Endothelial cell of umbilical vein (primary cell): ENCODE data around the gene L1CAM. TPM values are rescaled to one million over a fixed set of nuclear protein-coding genes. Genes with fewer than 3 reads are reported as not detected.

Source experiments
- BruUV-seq: library from RNA; stranded (reverse); fragments of 400-500 nt; replicated peaks from 2 replicates; lab custom pipeline; 2021; lab: Mats Ljungman, UMichigan
- CTCF ChIA-PET: fragments of 300-600, 350-600 bp; sonication (Branson Sonifier 250); formaldehyde crosslinking; loops from one replicate; lab custom pipeline; 2021; ENCODE audit warnings: antibody characterized with exemption, inconsistent platforms; lab: Charles Lee
- POLR2A ChIA-PET: fragments of 300-600, 350-600 bp; sonication (Branson Sonifier 250); formaldehyde crosslinking; loops from one replicate; lab custom pipeline; 2021; ENCODE audit warnings: antibody characterized with exemption, inconsistent platforms; lab: Charles Lee
- DNase-seq: peaks from one replicate; pipeline ENCODE4 v3.0.0-alpha.2; 2011; ENCODE audit warnings: low read depth, low spot score
- FAIRE-seq: peaks from 2 replicates; lab custom pipeline; 2011; peaks lifted over from hg19 to GRCh38; lab: Jason Lieb, UNC
- H2AFZ ChIP-seq: 2 replicates; pipeline ENCODE4 v1.6.0; 2012; ENCODE audit warnings: low read depth, low read length, control low read depth, inconsistent platforms
- H3K27ac ChIP-seq: 2 replicates; pipeline ENCODE4 v1.5.1; 2011; ENCODE audit warnings: low read depth, mild to moderate bottlenecking, control low read depth, low read length, moderate library complexity; ENCODE audit not compliant: insufficient read depth
- H3K27me3 ChIP-seq, 2 experiments: 2 replicates each; pipeline versions ENCODE4 v1.6.0 to v1.6.1; 2011; ENCODE audit warnings: low read length in 2 of 2, mixed read lengths in 1 of 2; ENCODE audit not compliant: control insufficient read depth in 2 of 2, insufficient read depth in 2 of 2
- H3K36me3 ChIP-seq, 2 experiments: 2 replicates in 1 of 2; 3 replicates in 1 of 2; pipeline ENCODE4 v1.5.1; 2011; ENCODE audit warnings: low read length in 2 of 2, mild to moderate bottlenecking in 1 of 2, moderate library complexity in 1 of 2; ENCODE audit not compliant: control insufficient read depth in 2 of 2, insufficient read depth in 2 of 2; ENCODE audit errors: extremely low read depth in 1 of 2
- H3K4me1 ChIP-seq: 3 replicates; pipeline ENCODE4 v1.5.1; 2011; ENCODE audit warnings: mild to moderate bottlenecking, low read length; ENCODE audit not compliant: control insufficient read depth, insufficient read depth; ENCODE audit errors: extremely low read depth
- H3K4me2 ChIP-seq: 2 replicates; pipeline ENCODE4 v1.6.1; 2011; ENCODE audit warnings: low read length, control low read depth, mixed read lengths; ENCODE audit not compliant: insufficient read depth
- H3K4me3 ChIP-seq, 3 experiments: fragments of 200-600 bp in 1 of 3; sonication (generic), shearing (Covaris generic) in 1 of 3; replicated peaks in 1 of 3; 2 replicates each; pipeline ENCODE4 v1.5.1; 2011 to 2016; ENCODE audit warnings: control low read depth in 3 of 3, low read length in 3 of 3, mild to moderate bottlenecking in 2 of 3, inconsistent platforms in 1 of 3, low read depth in 1 of 3, moderate library complexity in 1 of 3; ENCODE audit not compliant: insufficient read depth in 1 of 3
- H3K79me2 ChIP-seq: 2 replicates; pipeline ENCODE4 v1.6.0; 2012; ENCODE audit warnings: low read length, inconsistent platforms; ENCODE audit not compliant: control insufficient read depth, insufficient read depth
- H3K9ac ChIP-seq: replicated peaks from 2 replicates; pipeline ENCODE3; 2011; ENCODE audit warnings: low read length, control low read depth; ENCODE audit not compliant: insufficient read depth; ENCODE audit errors: extremely low read depth
- H3K9me1 ChIP-seq: replicated peaks from 3 replicates; pipeline ENCODE4 v1.6.0; 2011; ENCODE audit warnings: mild to moderate bottlenecking, low read length; ENCODE audit not compliant: control insufficient read depth, insufficient read depth; ENCODE audit errors: extremely low read depth
- H3K9me3 ChIP-seq: replicated peaks from 2 replicates; pipeline ENCODE4 v1.5.1; 2012; ENCODE audit warnings: low read length, inconsistent platforms; ENCODE audit not compliant: control insufficient read depth, insufficient read depth
- H4K20me1 ChIP-seq: replicated peaks from 2 replicates; pipeline ENCODE3; 2011; ENCODE audit warnings: mild to moderate bottlenecking, low read length; ENCODE audit not compliant: control insufficient read depth, insufficient read depth; ENCODE audit errors: extremely low read depth
- EZH2 ChIP-seq: IDR thresholded peaks from 2 replicates; pipeline ENCODE4 v1.6.1; 2012; ENCODE audit warnings: borderline replicate concordance, low read depth, mild to moderate bottlenecking, moderate library complexity, low read length, inconsistent platforms; ENCODE audit not compliant: severe bottlenecking
- FOS ChIP-seq: IDR thresholded peaks from 2 replicates; pipeline ENCODE4 v1.6.1; 2011; ENCODE audit warnings: mild to moderate bottlenecking, low read length, moderate library complexity, borderline replicate concordance; ENCODE audit not compliant: insufficient read depth
- GATA2 ChIP-seq: IDR thresholded peaks from 2 replicates; pipeline ENCODE4 v1.7.0; 2011; ENCODE audit warnings: low read depth, mild to moderate bottlenecking, moderate library complexity, mixed read lengths, low read length; ENCODE audit not compliant: insufficient read length, insufficient read depth
- JUN ChIP-seq: IDR thresholded peaks from 2 replicates; pipeline ENCODE4 v1.6.1; 2011; ENCODE audit warnings: borderline replicate concordance, low read depth; ENCODE audit not compliant: insufficient read length, insufficient read depth
- MYC ChIP-seq: IDR thresholded peaks from one replicate; pipeline ENCODE4 v1.6.1; 2011; ENCODE audit warnings: mild to moderate bottlenecking, low read depth, low read length
- POLR2A ChIP-seq: IDR thresholded peaks from 2 replicates; pipeline ENCODE4 v1.6.1; 2012; ENCODE audit warnings: low read depth, mild to moderate bottlenecking, control low read depth, low read length
- dilution Hi-C: fragments of 300-500 bp; cut with MboI; formaldehyde crosslinking; loops from one replicate; pipeline ENCODE4 v1.15.0; 2019; ENCODE audit warnings: low sequenced_read_pairs; ENCODE audit not compliant: extremely low pct_ligation_motif_present
- intact Hi-C: fragments of 100-400 bp; cut with micrococcal nuclease; formaldehyde crosslinking; loops from one replicate; pipeline ENCODE4 v1.10.0; 2022
- polyA plus RNA-seq, 4 experiments: library from polyadenylated mRNA; depleted of rRNA in 3 of 4; stranded (reverse) in 3 of 4; unstranded in 1 of 4; fragments of >200 nt; gene quantifications; 2 replicates each; pipeline versions ENCODE4 v1.2.1 to v1.2.3, GENCODE V29; 2011 to 2012; ENCODE audit warnings: missing spikeins in 1 of 4
- total RNA-seq: library from RNA; stranded (reverse); gene quantifications from 2 replicates; pipeline ENCODE4 v1.2.3, GENCODE V29; 2021
- TF ChIP-seq, protein P1 (sequence below), 2 donors: IDR thresholded peaks; 1 replicate in 1 of 2; 2 replicates in 1 of 2; pipeline ENCODE4 v1.5.1; 2011; ENCODE audit warnings: low read length in 2 of 2, mild to moderate bottlenecking in 2 of 2, moderate library complexity in 2 of 2, control low read depth in 1 of 2, inconsistent platforms in 1 of 2, low read depth in 1 of 2; ENCODE audit not compliant: insufficient read depth in 1 of 2; ENCODE audit errors: extremely low read depth in 1 of 2

Gene L1CAM
- total and polyA plus RNA-seq, 2 donors (not counting 3 experiments of a cell fraction or from before 2014, with no cell fraction given), result 0.01 TPM; not detected in 1

DNA sequence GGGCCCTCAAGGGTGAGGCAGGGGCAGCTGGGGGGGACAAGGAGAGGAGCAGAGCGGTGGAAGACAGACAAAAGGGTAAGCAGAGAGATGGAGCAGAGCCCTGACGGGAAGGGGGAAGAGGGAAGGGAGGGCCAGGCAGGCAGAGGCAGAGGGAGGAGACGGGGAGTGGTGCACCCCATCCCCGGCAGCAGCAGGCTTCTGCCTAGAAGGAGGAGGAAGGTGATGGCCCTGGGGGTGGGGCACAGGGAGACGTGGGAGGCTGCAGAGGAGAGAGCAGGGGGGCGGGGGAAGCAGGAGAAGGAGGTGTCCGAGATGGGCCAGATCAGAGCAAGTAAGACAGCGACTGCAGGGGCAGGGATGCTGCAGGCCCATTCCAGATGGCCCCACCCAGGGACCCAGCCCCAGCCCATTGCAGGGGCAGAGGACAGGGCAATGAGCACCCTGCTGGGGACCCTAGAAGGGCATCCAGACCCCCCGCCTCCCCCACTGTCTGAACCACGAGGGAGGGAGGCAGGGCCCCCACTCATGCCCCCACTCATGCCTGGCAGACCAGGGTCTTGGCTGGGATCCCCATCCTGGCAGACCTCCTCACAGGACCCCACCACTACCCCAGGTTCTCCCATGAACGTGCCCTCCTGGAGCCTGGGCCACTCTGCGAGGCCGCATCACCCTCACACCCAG is 2.7 kb downstream of the L1CAM start:
- Histone ChIP-seq H3K9me3 (no peaks in the 10 kb centered on the region), H3K36me3 (no peaks in the 10 kb centered on the region), H3K4me2 (no peak overlapping the region), H2AFZ (no peak overlapping the region), H4K20me1 (no peaks in the 10 kb centered on the region), H3K79me2 (no peaks in the 10 kb centered on the region), H3K4me3 (no peak overlapping the region), H3K27me3 (peaks cover 29 to 38% of the 10 kb centered on the region in 2 experiments), H3K9me1 (no peaks in the 10 kb centered on the region), H3K9ac (no peak overlapping the region), H3K4me1 (no peaks in the 10 kb centered on the region), H3K27ac (no peak overlapping the region)
- intact Hi-C loops, result loop anchor here (10.0 kb wide), 1 partner anchor 69 kb away; no protein-coding TSS in a partner anchor
- DNase-seq, result no peak
- CTCF ChIA-PET, result no interaction called here
- dilution Hi-C loops, result no loop called here
- no peak for FAIRE-seq
- POLR2A ChIA-PET, result no interaction called here
- BruUV-seq, result no TSS peak
- TF ChIP-seq POLR2A (no peak), JUN (no peak), MYC (no peak), FOS (no peak), EZH2 (no peak), GATA2 (no peak)
- TF ChIP-seq, protein P1, sequence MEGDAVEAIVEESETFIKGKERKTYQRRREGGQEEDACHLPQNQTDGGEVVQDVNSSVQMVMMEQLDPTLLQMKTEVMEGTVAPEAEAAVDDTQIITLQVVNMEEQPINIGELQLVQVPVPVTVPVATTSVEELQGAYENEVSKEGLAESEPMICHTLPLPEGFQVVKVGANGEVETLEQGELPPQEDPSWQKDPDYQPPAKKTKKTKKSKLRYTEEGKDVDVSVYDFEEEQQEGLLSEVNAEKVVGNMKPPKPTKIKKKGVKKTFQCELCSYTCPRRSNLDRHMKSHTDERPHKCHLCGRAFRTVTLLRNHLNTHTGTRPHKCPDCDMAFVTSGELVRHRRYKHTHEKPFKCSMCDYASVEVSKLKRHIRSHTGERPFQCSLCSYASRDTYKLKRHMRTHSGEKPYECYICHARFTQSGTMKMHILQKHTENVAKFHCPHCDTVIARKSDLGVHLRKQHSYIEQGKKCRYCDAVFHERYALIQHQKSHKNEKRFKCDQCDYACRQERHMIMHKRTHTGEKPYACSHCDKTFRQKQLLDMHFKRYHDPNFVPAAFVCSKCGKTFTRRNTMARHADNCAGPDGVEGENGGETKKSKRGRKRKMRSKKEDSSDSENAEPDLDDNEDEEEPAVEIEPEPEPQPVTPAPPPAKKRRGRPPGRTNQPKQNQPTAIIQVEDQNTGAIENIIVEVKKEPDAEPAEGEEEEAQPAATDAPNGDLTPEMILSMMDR (IDR thresholded peaks at IDR 0.05; ENCODE audit: extremely low read depth in 1 of 2, insufficient read depth in 1 of 2, low read depth in 1 of 2, low read length in 2 of 2), result no peak
